Lung (tissue), 12 donors: Measurements from ENCODE around the gene SIGLEC8. TPM values are rescaled to one million over a fixed set of nuclear protein-coding genes. Genes with fewer than 3 reads are reported as not detected.
"Not testable (repeated sequence)": the region's sequence is repeated elsewhere in the genome, so short reads cannot be mapped to it uniquely, and the experiment has no call there.

Source experiments
- ATAC-seq: fragments of 200-7000 bp; cut with Tn5 transposase; one replicate; pipeline ENCODE4 v1.9.1; 2020; ENCODE audit warnings: moderate number of reproducible peaks; ENCODE audit not compliant: insufficient read depth, low FRiP score
- DNase-seq, 3 donors: peaks; one replicate each; pipeline ENCODE4 v3.0.0-alpha.2; 2013 to 2017
- H3K27ac ChIP-seq, 2 donors: one replicate each; pipeline ENCODE4 v1.5.1; 2013; ENCODE audit warnings: mild to moderate bottlenecking in 2 of 2, moderate library complexity in 2 of 2, control low read depth in 1 of 2, inconsistent platforms in 1 of 2, low read depth in 1 of 2, low read length in 1 of 2
- H3K27me3 ChIP-seq, 3 donors: one replicate each; pipeline ENCODE4 v1.5.1; 2013; ENCODE audit warnings: low read length in 2 of 3; ENCODE audit not compliant: control insufficient read depth in 3 of 3, insufficient read depth in 3 of 3
- H3K36me3 ChIP-seq, 4 donors: one replicate each; pipeline ENCODE4 v1.5.1; 2013; ENCODE audit warnings: low read length in 4 of 4, mild to moderate bottlenecking in 1 of 4, moderate library complexity in 1 of 4; ENCODE audit not compliant: control insufficient read depth in 4 of 4, insufficient read depth in 4 of 4
- H3K4me1 ChIP-seq, 5 donors: one replicate each; pipeline ENCODE4 v1.5.1; 2013; ENCODE audit warnings: low read length in 5 of 5, mild to moderate bottlenecking in 2 of 5, moderate library complexity in 1 of 5; ENCODE audit not compliant: control insufficient read depth in 5 of 5, insufficient read depth in 5 of 5
- H3K4me3 ChIP-seq: one replicate; pipeline ENCODE4 v1.5.1; 2013; ENCODE audit warnings: mild to moderate bottlenecking, control low read depth, moderate library complexity
- H3K9ac ChIP-seq, 2 donors: one replicate each; pipeline ENCODE4 v1.5.1; 2013; ENCODE audit warnings: low read length in 2 of 2, control low read depth in 1 of 2; ENCODE audit not compliant: insufficient read depth in 1 of 2
- H3K9me3 ChIP-seq, 4 donors: one replicate each; pipeline ENCODE4 v1.5.1; 2013; ENCODE audit warnings: low read length in 3 of 4, mild to moderate bottlenecking in 1 of 4, moderate library complexity in 1 of 4; ENCODE audit not compliant: control insufficient read depth in 4 of 4, insufficient read depth in 3 of 4
- WGBS, 2 donors: extraction: QIAGEN DNeasy Blood & Tissue Kit; methylation state at CpG; one replicate each; pipeline ENCODE4 v1.1.7; 2013; 5-methylcytosine and 5-hydroxymethylcytosine counted together
- polyA plus RNA-seq, 2 donors: library from polyadenylated mRNA; stranded (reverse); fragments of 200-250 nt; gene quantifications; one replicate each; pipeline ENCODE4 v1.2.1, GENCODE V29; 2013
- total RNA-seq, 2 donors: library from RNA; depleted of rRNA in 1 of 2; stranded (reverse); fragments of >200 nt in 1 of 2; gene quantifications; one replicate each; pipeline ENCODE4 v1.2.1, GENCODE V29; 2014 to 2021
- TF ChIP-seq, protein P1 (sequence below): IDR thresholded peaks from 2 replicates; pipeline ENCODE4 v1.5.1; 2012; ENCODE audit warnings: mild to moderate bottlenecking; ENCODE audit errors: control extremely low read depth, extremely low read depth
- donor health status: control.
- donor health status: control.
- donor health status: Bipolar disorder and iron deficiency.
- donor health status: healthy.
- donor health status: DM: yes; HTN: yes; CAD: no.

The SIGLEC8 gene
- total and polyA plus RNA-seq, 4 donors, result 0.22 to 0.77 (median 0.31) TPM

DNA sequence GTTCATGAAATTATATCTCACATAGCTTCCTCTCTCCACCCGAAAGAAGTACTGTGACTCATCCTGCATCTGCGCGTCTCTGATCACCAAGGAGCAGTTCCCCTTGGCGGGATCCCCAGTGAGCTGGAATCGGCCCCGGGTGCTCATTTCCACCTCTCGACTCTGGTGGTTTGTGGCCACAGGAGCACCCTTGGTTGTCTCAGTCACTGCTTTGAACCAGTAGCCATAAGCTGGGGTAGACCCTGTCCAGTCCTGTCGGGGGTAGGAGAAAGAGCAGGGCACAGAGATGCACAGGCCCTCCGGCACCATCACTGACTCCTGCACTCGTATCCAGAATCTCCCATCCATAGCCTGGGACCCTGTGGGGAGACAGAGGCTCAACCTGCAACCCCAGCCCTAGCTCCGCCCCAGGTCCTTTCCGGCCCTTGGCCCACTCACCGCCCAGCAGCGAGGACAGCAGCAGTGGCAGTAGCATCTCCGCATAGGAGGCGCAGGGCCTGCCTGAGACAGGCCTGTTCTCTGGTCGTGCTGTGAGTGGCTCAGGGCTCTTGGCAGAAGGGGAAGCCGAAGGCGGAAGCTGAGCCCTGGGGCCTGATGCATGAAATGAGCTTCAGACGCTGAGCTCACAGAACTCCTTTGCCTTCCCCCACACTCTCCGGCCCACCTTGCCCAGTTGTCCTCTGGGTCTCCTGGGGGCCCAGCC lies 41.0 kb downstream of the SIGLEC8 start, which contains the start of gene SIGLEC10:
Gene SIGLEC10 (minus strand): TSS at position 536 of the 703 bp plus-strand sequence. CDS start 61 bp downstream, at position 475.
- H3K4me3 ChIP-seq, result no peak within 1 kb of the TSS

DNA sequence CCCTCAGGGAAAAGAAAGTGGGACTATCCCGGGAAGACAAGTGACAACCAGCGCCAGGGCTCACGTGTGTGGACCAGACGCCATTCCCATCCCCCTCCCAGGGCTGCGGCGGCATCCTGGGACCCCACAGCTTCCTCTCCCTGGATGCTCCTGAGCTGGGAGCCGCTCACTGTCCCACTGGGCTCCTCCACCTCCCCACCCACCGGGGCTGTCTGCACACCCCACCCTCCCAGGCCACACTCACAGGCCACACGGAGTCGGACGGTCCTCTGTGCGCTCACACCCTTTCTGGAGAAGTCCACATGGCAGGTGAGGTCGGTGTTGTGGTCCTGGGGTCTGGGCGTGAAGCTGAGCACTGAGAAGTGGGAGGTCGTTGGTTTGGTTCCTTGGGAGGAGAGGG lies 41.8 kb downstream of the SIGLEC8 start:
- not testable (repeated sequence) for ATAC-seq, H3K27me3 ChIP-seq, DNase-seq, H3K27ac ChIP-seq, H3K4me1 ChIP-seq, H3K4me3 ChIP-seq, H3K9ac ChIP-seq, H3K36me3 ChIP-seq, H3K9me3 ChIP-seq
- 75 to 85% methylated on average over 12 to 15 of the region's 15 CpGs for WGBS, 2 donors

More for the DNA sequence above, 41.0 kb downstream of the SIGLEC8 start, which contains the start of gene SIGLEC10:
- Histone ChIP-seq H3K27me3 (no peaks in the 10 kb centered on the region), H3K4me1 (no peaks in the 10 kb centered on the region), H3K27ac (peak within 1 kb of the TSS in 1 of 2 donors; percentile 72), H3K36me3 (no peaks in the 10 kb centered on the region), H3K9ac (no peak within 1 kb of the TSS), H3K9me3 (no peaks in the 10 kb centered on the region)
- DNase-seq (no peak), ATAC-seq (peak; percentile 45)
- TF ChIP-seq, protein P1, sequence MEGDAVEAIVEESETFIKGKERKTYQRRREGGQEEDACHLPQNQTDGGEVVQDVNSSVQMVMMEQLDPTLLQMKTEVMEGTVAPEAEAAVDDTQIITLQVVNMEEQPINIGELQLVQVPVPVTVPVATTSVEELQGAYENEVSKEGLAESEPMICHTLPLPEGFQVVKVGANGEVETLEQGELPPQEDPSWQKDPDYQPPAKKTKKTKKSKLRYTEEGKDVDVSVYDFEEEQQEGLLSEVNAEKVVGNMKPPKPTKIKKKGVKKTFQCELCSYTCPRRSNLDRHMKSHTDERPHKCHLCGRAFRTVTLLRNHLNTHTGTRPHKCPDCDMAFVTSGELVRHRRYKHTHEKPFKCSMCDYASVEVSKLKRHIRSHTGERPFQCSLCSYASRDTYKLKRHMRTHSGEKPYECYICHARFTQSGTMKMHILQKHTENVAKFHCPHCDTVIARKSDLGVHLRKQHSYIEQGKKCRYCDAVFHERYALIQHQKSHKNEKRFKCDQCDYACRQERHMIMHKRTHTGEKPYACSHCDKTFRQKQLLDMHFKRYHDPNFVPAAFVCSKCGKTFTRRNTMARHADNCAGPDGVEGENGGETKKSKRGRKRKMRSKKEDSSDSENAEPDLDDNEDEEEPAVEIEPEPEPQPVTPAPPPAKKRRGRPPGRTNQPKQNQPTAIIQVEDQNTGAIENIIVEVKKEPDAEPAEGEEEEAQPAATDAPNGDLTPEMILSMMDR, result no peak
- WGBS, 2 donors, result 17 to 48% methylated on average over 21 of the region's 21 CpGs

DNA sequence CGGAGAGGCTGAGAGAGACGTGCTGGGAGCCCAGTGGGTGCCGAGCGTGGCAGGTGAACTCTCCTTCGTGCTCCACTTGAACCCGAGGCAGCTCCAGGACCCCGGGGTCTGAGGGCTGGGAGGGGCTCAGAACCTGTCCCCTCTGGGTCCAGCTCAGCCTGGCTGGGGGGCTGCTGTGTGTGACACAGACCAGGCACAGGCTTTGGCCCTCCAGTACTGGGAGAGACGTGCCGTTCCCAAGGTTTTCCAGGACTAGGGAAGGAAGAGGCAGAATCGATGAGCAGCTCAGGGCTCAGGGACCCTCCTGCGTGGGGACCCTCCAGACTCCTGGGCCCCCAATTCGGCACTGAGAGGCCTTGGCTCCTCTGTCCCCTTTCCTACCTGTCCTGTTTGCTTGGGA lies 43.1 kb downstream of the SIGLEC8 start:
- Histone ChIP-seq H3K4me1 (no peaks in the 10 kb centered on the region), H3K9ac (no peak overlapping the region), H3K27me3 (no peaks in the 10 kb centered on the region), H3K27ac (no peak overlapping the region), H3K4me3 (no peak overlapping the region), H3K9me3 (no peaks in the 10 kb centered on the region), H3K36me3 (no peaks in the 10 kb centered on the region)
- TF ChIP-seq, protein P1, result no peak
- DNase-seq (no peak), ATAC-seq (no peak)
- 85 to 91% methylated on average over 12 of the region's 12 CpGs for WGBS, 2 donors

DNA sequence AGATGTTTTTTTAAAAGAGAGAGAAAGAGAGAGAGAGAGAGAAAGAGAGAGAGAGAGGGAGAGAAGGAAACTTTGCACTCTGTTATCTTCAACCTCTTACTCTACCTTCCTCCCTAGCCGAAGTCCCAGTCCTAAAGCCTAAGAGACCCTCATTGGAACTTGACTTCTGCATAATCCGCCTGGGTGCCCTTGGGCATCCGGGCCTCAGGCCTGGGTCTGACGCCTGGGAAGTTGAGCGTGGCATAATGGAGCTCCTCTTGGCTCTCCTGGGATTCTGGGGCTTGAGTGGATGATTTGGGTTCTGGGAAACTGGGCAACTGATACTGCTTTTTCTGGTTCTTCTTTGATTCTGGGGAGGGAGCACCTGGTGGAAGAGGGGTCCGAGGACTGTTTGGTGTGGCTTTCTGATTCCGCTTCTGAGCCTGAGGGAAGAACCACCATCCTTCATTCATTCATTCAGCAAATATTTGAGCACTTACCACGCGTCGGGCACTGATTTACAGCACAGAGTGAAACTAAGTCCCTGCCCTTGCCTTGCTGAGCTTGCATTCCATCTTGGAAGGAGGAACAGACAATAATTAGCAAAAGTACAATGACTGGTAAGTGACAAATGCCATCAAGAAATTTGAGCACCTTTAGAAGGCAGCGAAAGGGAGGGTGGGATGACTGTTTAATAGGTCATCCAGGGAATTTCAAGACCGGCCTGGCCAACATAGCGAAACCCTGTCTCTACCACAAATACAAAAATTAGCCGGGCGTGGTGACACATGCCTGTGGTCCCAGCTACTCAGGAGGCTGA lies 47.1 kb downstream of the SIGLEC8 start:
- ATAC-seq (no peak), DNase-seq (no peak)
- H3K27me3 ChIP-seq, result no peaks in the 10 kb centered on the region
- H3K27ac ChIP-seq, result no peak overlapping the region
- TF ChIP-seq, protein P1, result no peak
- 94% methylated on average over 15 of the region's 15 CpGs for WGBS, 2 donors
- H3K4me1 ChIP-seq, result no peaks in the 10 kb centered on the region
- H3K9ac ChIP-seq, result no peak overlapping the region
- no peaks in the 10 kb centered on the region for H3K36me3 ChIP-seq
- H3K9me3 ChIP-seq, result peaks cover 0 to 4% (median 0%) of the 10 kb centered on the region in 4 donors
- H3K4me3 ChIP-seq, result no peak overlapping the region
